MM.1S (cell line): Measurements from ENCODE around the gene DISP3.

ENCODE experiments used
- DNase-seq: peaks from one replicate; pipeline ENCODE4 v3.0.0-alpha.2; 2015
- H2AFZ ChIP-seq: fragments of 300-600 bp; sonication (generic); 2 replicates; pipeline ENCODE4 v1.6.0; 2016; ENCODE audit warnings: antibody characterized with exemption, low read length
- H3F3A ChIP-seq: fragments of 300-600 bp; sonication (generic); 2 replicates; pipeline ENCODE4 v1.6.1; 2016; ENCODE audit warnings: mild to moderate bottlenecking, antibody characterized with exemption, low read length, moderate library complexity, mixed read lengths; ENCODE audit not compliant: insufficient read depth
- H3K27ac ChIP-seq: fragments of 300-600 bp; sonication (generic); 2 replicates; pipeline ENCODE4 v1.5.1; 2016; ENCODE audit warnings: mild to moderate bottlenecking, low read length
- H3K27me3 ChIP-seq: fragments of 300-600 bp; sonication (generic); replicated peaks from 2 replicates; pipeline ENCODE4 v1.6.0; 2016; ENCODE audit warnings: low read length; ENCODE audit not compliant: insufficient read depth
- H3K36me3 ChIP-seq: fragments of 300-600 bp; sonication (generic); replicated peaks from 2 replicates; pipeline ENCODE4 v1.6.1; 2016; ENCODE audit warnings: mild to moderate bottlenecking, low read length, mixed read lengths; ENCODE audit not compliant: insufficient read depth
- H3K4me1 ChIP-seq: fragments of 300-600 bp; sonication (generic); 2 replicates; pipeline ENCODE4 v1.6.1; 2016; ENCODE audit warnings: low read length, mixed read lengths
- H3K4me2 ChIP-seq: fragments of 300-600 bp; sonication (generic); 2 replicates; pipeline ENCODE4 v1.6.0; 2016; ENCODE audit warnings: low read depth, low read length
- H3K4me3 ChIP-seq: fragments of 300-600 bp; sonication (generic); 2 replicates; pipeline ENCODE4 v1.5.1; 2016; ENCODE audit warnings: low read length, mixed read lengths
- H3K79me2 ChIP-seq: fragments of 300-600 bp; sonication (generic); 2 replicates; pipeline ENCODE4 v1.6.1; 2016; ENCODE audit warnings: mixed run types, low read length, mixed read lengths
- H3K9ac ChIP-seq: fragments of 300-600 bp; sonication (generic); 2 replicates; pipeline ENCODE4 v1.6.1; 2016; ENCODE audit warnings: low read length, mixed read lengths
- H3K9me2 ChIP-seq: fragments of 300-600 bp; sonication (generic); replicated peaks from 2 replicates; pipeline ENCODE4 v1.6.1; 2016; ENCODE audit warnings: mild to moderate bottlenecking, low read length, mixed read lengths; ENCODE audit not compliant: insufficient read depth
- H3K9me3 ChIP-seq: fragments of 300-600 bp; sonication (generic); replicated peaks from 2 replicates; pipeline ENCODE4 v1.6.1; 2016; ENCODE audit warnings: mild to moderate bottlenecking, low read length, mixed read lengths; ENCODE audit not compliant: insufficient read depth
- H4K20me1 ChIP-seq: fragments of 300-600 bp; sonication (generic); 2 replicates; pipeline ENCODE4 v1.6.1; 2016; ENCODE audit warnings: mild to moderate bottlenecking, low read length, moderate library complexity, mixed read lengths; ENCODE audit not compliant: insufficient read depth
- EZH2 ChIP-seq: fragments of 300-600 bp; sonication (generic); optimal IDR thresholded peaks from 2 replicates; pipeline ENCODE3; 2017; ENCODE audit warnings: low read depth, mild to moderate bottlenecking, antibody characterized with exemption, low read length, mixed read lengths
- EZH2phosphoT487 ChIP-seq: fragments of 300-600 bp; sonication (generic); IDR thresholded peaks from 2 replicates; pipeline ENCODE4 v1.6.1; 2018; ENCODE audit warnings: antibody characterized with exemption, low read length
- TF ChIP-seq, protein P1 (sequence below): fragments of 300-600 bp; sonication (generic); IDR thresholded peaks from 2 replicates; pipeline ENCODE4 v1.5.1; 2016; ENCODE audit warnings: antibody characterized with exemption, low read length, mixed read lengths

The DISP3 gene

DNA sequence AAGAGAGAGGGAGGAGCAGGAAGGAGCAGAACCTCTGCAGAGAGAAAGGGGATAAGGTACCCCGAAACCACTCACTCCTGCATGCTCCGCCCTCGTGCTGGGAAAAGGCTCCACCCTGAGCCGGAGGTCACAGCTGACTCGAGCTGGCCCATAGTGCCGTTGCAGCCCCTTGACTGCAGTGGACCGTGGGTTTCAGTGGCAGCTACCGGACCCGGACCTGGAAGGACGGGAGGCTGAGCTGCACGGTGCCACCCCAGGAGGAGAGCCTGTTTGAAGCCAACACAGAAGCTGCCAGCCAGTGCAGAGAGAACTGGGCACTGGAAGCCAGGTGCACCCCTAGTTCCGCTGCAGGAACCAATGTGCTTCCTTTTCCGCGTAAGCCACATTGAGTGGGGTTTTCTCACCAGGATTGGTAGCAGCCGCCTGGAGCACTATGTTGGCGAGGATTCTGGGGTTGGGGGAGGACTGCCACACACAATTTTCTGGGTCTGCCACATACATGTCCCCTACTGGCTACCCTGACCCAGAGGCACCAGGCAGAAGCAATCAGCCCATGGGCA, 91.9 kb downstream of the DISP3 start:
- Histone ChIP-seq H3K9me2 (no peaks in the 10 kb centered on the region), H3K4me2 (peak overlapping the region; percentile 33), H3K36me3 (no peaks in the 10 kb centered on the region), H3K27me3 (no peaks in the 10 kb centered on the region), H3K79me2 (no peaks in the 10 kb centered on the region), H3K4me1 (peaks cover 65% of the 10 kb centered on the region), H2AFZ (no peak overlapping the region), H4K20me1 (no peaks in the 10 kb centered on the region), H3F3A (peaks cover 42% of the 10 kb centered on the region), H3K4me3 (peak overlapping the region; percentile 7; the same call in 1 of the 2 replicates), H3K9ac (peak overlapping the region; percentile 38), H3K27ac (peak overlapping the region; percentile 85; the same call in 1 of the 2 replicates), H3K9me3 (no peaks in the 10 kb centered on the region)
- DNase-seq, result no peak
- TF ChIP-seq, protein P1, sequence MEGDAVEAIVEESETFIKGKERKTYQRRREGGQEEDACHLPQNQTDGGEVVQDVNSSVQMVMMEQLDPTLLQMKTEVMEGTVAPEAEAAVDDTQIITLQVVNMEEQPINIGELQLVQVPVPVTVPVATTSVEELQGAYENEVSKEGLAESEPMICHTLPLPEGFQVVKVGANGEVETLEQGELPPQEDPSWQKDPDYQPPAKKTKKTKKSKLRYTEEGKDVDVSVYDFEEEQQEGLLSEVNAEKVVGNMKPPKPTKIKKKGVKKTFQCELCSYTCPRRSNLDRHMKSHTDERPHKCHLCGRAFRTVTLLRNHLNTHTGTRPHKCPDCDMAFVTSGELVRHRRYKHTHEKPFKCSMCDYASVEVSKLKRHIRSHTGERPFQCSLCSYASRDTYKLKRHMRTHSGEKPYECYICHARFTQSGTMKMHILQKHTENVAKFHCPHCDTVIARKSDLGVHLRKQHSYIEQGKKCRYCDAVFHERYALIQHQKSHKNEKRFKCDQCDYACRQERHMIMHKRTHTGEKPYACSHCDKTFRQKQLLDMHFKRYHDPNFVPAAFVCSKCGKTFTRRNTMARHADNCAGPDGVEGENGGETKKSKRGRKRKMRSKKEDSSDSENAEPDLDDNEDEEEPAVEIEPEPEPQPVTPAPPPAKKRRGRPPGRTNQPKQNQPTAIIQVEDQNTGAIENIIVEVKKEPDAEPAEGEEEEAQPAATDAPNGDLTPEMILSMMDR, result no peak
- TF ChIP-seq EZH2 (no peak), EZH2phosphoT487 (no peak)

DNA sequence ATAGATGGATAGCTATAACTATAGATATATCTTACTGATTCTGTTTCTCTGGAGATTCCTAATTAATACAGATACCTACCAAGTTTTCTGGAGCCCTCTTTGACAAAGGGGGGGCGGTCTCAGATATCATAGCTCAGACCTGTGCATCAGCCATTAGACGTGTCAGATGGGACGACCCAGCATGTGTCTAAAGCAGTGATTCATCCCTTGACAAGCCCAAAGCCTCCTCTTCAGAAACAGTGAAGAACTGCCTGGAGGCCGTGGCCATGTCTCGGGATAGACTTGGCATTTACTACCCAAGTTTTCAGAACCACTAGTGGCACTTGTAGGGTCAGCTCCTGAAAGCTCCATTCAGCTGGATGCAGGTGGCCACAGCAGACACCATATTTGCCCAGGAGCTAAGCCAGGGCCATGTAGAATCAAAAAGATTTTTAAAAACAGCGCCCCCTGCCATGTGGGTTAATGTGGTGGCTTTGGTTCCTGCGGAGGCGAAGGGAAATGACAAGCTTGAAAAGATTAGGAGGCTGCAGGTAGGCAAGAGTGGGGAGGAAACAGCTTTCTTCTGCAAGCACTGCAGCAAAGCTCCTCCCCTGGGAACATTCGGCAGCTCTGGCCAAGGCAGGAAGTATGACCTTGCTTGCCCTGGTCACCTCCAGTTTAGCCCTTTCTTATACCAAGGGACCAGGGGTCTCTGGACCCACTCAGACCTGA, 93.1 kb downstream of the DISP3 start:
- peaks cover 5% of the 10 kb centered on the region; the same call in 1 of the 2 replicates for H3K27me3 ChIP-seq

DNA sequence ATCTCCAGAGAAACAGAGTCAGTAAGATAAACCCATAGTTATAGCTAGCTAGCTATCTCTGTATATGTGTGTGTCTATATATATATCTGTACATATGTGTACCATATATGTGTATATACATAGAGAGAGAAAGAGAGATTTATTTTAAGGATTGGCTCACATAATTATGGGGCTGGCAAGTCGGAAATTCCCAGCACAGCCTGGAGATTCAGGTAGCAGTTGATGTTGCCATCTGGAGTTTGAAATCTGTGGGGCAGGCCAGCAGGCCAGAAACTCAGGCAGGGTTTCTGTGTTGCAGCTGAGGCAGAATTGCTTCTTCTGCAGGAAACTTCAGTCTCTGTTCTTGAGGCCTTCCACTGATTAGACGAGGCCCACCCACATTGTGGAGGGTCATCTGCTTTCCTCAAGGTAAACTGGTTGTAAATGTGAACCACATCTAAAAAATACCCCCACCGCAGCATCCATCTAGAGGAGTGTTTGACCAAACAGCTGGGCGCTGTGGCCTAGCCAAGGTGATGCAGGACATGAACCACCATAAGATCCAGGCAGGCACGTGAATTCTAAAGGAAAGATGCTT, 94.2 kb downstream of the DISP3 start:
- DNase-seq, result no peak
- Histone ChIP-seq H2AFZ (no peak overlapping the region), H3K27ac (no peak overlapping the region), H3K9me3 (no peaks in the 10 kb centered on the region), H3K4me3 (no peak overlapping the region), H3K9ac (no peak overlapping the region), H3K4me1 (peaks cover 42% of the 10 kb centered on the region), H3K9me2 (no peaks in the 10 kb centered on the region), H3K4me2 (no peak overlapping the region), H4K20me1 (no peaks in the 10 kb centered on the region), H3K36me3 (no peaks in the 10 kb centered on the region), H3F3A (peaks cover 26% of the 10 kb centered on the region), H3K79me2 (no peaks in the 10 kb centered on the region), H3K27me3 (peaks cover 11% of the 10 kb centered on the region; the same call in 1 of the 2 replicates)
- TF ChIP-seq EZH2phosphoT487 (no peak), EZH2 (no peak)
- TF ChIP-seq, protein P1, result no peak

More for the DNA sequence above, 93.1 kb downstream of the DISP3 start:
- Histone ChIP-seq H2AFZ (no peak overlapping the region), H3K4me1 (peaks cover 54% of the 10 kb centered on the region), H3F3A (peaks cover 31% of the 10 kb centered on the region), H3K4me3 (no peak overlapping the region), H3K27ac (no peak overlapping the region), H3K9me3 (no peaks in the 10 kb centered on the region), H3K4me2 (peak overlapping the region; percentile 33; the same call in 1 of the 2 replicates), H3K36me3 (no peaks in the 10 kb centered on the region), H3K9me2 (no peaks in the 10 kb centered on the region), H3K9ac (no peak overlapping the region), H4K20me1 (no peaks in the 10 kb centered on the region), H3K79me2 (no peaks in the 10 kb centered on the region)
- no peak for TF ChIP-seq EZH2phosphoT487
- TF ChIP-seq, protein P1, result peak; percentile 46
- peak; percentile 57 for DNase-seq
